ENCODE measurements around the gene ELK1.

GRCh38 chrX:47628982-47629381 is 21.4 kb downstream of the ELK1 start:
- TF ChIP-seq, protein P1, sequence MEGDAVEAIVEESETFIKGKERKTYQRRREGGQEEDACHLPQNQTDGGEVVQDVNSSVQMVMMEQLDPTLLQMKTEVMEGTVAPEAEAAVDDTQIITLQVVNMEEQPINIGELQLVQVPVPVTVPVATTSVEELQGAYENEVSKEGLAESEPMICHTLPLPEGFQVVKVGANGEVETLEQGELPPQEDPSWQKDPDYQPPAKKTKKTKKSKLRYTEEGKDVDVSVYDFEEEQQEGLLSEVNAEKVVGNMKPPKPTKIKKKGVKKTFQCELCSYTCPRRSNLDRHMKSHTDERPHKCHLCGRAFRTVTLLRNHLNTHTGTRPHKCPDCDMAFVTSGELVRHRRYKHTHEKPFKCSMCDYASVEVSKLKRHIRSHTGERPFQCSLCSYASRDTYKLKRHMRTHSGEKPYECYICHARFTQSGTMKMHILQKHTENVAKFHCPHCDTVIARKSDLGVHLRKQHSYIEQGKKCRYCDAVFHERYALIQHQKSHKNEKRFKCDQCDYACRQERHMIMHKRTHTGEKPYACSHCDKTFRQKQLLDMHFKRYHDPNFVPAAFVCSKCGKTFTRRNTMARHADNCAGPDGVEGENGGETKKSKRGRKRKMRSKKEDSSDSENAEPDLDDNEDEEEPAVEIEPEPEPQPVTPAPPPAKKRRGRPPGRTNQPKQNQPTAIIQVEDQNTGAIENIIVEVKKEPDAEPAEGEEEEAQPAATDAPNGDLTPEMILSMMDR (IDR thresholded peaks at IDR 0.05) = no peak
- TF ChIP-seq POLR2A (IDR thresholded peaks at IDR 0.05) = no peak

Data from thyroid gland (tissue), 4 donors.